AG10803 (cell line): ENCODE measurements around the gene ZNF638.
"Not testable (repeated sequence)": the region's sequence is repeated elsewhere in the genome, so short reads cannot be mapped to it uniquely, and the experiment has no call there.

Source experiments
- DNase-seq: peaks from one replicate; pipeline ENCODE4 v3.0.0; 2010; ENCODE audit warnings: low read depth
- H3K4me3 ChIP-seq: 2 replicates; pipeline ENCODE4 v1.5.1; 2011; ENCODE audit warnings: mild to moderate bottlenecking, low read length, control low read depth
- CTCF ChIP-seq: conservative IDR thresholded peaks from 2 replicates; pipeline ENCODE4 v1.5.1; 2011; ENCODE audit warnings: mild to moderate bottlenecking, low read length, control low read depth, inconsistent platforms

Gene ZNF638

GRCh38 chr2:71419976-71420375, 88.4 kb downstream of the ZNF638 start:
- no peak for TF ChIP-seq CTCF
- no peak for DNase-seq

GRCh38 chr2:71422786-71423185, 91.2 kb downstream of the ZNF638 start:
- DNase-seq = no peak
- no peak overlapping the region for H3K4me3 ChIP-seq
- TF ChIP-seq CTCF = no peak

More at GRCh38 chr2:71419976-71420375, 88.4 kb downstream of the ZNF638 start:
- H3K4me3 ChIP-seq = no peak overlapping the region

- H3K4me3 ChIP-seq = no peak overlapping the region
- TF ChIP-seq CTCF = no peak
- no peak for DNase-seq
Observed at GRCh38 chr2:71423817-71424420, 92.3 kb downstream of the ZNF638 start.

- no peak for DNase-seq
- no peak for TF ChIP-seq CTCF
- no peak overlapping the region for H3K4me3 ChIP-seq
Observed at GRCh38 chr2:71426721-71427120, 95.1 kb downstream of the ZNF638 start.

GRCh38 chr2:71428472-71429383, 97.1 kb downstream of the ZNF638 start:
- H3K4me3 ChIP-seq = no peak overlapping the region
- DNase-seq = no peak
- TF ChIP-seq CTCF = no peak

GRCh38 chr2:71445142-71445541, 113.6 kb downstream of the ZNF638 start:
- DNase-seq, H3K4me3 ChIP-seq: not testable (repeated sequence)

GRCh38 chr2:71446505-71446904, 114.9 kb downstream of the ZNF638 start:
- H3K4me3 ChIP-seq = no peak overlapping the region
- no peak for TF ChIP-seq CTCF
- no peak for DNase-seq
